Measurements from ENCODE around the gene CAPN5. TPM values are rescaled to one million over a fixed set of nuclear protein-coding genes. Genes with fewer than 3 reads are reported as not detected.

CAPN5 gene
- total RNA-seq, 1 donor from 2014 or later = 7.3 TPM

DNA sequence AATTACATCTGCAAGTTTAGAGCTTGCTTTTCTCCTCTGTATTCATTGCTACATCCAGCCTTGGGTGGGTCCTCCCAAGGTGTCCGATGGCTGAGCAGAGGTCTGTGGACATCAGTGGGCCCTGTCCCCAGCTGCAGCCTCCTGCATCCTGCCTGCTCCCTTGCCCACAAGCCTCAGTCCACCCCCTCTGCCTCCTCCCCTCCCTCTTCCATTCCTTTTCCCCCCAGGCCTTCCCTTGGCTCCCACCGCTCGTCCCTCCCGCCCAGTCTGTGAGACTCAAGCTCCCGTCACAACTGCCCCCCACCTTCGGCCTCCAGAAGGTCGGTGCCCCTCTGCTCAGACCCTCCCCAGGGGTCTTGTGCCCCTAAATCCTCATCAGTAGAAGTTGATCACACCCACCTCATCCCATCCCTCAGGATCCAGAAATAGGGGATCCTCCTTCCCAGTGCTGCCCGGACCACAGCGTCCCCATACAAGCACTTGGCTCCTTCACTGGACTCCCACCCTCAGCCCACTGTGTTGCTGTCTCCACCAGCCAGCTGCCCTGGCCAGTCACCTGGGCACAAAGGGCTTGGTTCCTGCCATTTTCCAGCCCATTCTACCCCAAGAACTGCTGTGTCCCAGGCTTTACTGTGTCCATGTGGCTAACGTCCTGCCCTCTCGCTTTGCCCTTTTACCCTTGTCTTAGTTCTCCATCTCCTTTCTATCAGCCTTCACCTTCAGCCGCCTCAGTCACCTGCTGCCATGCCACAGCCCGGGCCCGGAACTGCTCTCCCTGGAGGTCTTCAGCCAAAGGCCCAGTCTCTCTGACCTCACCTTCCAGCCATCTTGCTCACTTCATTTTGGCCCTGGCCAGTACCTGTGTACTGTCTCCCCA, 33.6 kb downstream of the CAPN5 start:
- H3K4me3 ChIP-seq (ENCODE audit: low read depth, low read length) = no peak overlapping the region
- TF ChIP-seq, protein P1, sequence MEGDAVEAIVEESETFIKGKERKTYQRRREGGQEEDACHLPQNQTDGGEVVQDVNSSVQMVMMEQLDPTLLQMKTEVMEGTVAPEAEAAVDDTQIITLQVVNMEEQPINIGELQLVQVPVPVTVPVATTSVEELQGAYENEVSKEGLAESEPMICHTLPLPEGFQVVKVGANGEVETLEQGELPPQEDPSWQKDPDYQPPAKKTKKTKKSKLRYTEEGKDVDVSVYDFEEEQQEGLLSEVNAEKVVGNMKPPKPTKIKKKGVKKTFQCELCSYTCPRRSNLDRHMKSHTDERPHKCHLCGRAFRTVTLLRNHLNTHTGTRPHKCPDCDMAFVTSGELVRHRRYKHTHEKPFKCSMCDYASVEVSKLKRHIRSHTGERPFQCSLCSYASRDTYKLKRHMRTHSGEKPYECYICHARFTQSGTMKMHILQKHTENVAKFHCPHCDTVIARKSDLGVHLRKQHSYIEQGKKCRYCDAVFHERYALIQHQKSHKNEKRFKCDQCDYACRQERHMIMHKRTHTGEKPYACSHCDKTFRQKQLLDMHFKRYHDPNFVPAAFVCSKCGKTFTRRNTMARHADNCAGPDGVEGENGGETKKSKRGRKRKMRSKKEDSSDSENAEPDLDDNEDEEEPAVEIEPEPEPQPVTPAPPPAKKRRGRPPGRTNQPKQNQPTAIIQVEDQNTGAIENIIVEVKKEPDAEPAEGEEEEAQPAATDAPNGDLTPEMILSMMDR (conservative IDR thresholded peaks at IDR 0.05; ENCODE audit: low read depth, low read length) = no peak
- DNase-seq (ENCODE audit: low read depth) = no peak

DNA sequence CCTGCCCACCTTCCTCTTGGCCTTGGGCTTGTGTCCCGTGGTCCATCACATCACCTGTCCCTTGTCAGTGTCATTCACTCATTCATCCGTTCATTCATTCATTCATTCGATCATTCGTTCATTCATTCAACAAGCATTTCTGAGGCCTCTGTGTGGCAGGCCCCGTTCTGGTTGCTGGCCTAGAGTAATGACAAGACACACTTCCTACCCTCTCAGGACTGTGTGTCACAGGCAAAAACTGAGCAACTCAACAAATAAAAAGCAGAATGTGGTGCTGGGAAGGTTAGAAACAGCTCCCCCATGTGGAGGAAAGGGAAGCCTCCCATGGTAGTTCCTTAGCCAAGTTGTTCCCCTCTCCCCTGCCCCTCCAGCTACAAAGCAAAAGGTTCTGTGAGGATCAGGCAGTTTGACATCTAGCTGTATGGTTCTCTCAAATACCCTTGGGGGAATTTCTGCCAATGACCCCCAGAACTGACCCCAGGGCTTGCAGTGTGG, 34.3 kb downstream of the CAPN5 start:
- TF ChIP-seq, protein P1 (conservative IDR thresholded peaks at IDR 0.05; ENCODE audit: low read depth, low read length) = peak; percentile 71
- H3K4me3 ChIP-seq (ENCODE audit: low read depth, low read length) = no peak overlapping the region
- DNase-seq (ENCODE audit: low read depth) = no peak

DNA sequence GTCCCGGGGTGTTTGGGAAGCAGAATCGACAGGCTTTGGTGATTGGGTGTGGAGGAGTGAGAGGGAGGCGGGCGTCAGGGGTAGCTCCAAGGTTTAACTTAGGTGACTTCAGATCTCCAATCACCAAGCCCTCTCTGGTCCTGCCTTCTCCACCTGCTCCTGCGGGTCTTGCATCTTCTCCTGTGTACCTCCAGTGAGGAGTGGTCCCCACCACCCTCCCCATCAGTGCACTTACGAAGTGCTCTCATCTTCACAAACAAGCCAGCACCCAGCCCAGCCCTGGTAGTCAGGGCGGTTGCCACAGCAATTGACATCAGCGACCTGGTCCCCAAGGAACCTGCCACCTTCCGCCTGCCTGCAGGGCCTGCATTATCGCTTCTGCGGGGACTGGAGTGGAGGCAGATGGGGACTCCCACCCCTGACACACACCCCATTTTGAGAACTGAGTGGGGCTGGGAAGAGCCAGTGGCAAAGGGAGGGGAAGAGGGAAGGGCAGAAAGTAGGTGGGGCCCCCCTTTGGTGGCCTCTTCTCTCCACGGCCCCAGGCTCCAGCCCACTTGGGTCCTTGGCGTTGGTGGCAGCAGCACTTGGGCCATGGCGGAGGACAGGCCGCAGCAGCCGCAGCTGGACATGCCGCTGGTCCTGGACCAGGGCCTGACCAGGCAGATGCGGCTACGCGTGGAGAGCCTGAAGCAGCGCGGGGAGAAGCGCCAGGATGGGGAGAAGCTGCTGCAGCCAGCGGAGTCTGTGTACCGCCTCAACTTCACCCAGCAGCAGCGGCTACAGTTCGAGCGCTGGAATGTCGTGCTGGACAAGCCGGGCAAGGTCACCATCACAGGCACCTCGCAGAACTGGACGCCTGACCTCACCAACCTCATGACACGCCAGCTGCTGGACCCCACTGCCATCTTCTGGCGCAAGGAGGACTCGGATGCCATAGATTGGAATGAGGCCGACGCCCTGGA, 35.8 kb downstream of the CAPN5 start, which contains the start of gene OMP:
Gene OMP (plus strand): TSS at position 595 of the 965 bp plus-strand sequence. CDS start 0 bp downstream, at position 595.
- H3K4me3 ChIP-seq (ENCODE audit: low read depth, low read length) = no peak within 1 kb of the TSS
- TF ChIP-seq, protein P1 (conservative IDR thresholded peaks at IDR 0.05; ENCODE audit: low read depth, low read length) = no peak
- DNase-seq (ENCODE audit: low read depth) = no peak

DNA sequence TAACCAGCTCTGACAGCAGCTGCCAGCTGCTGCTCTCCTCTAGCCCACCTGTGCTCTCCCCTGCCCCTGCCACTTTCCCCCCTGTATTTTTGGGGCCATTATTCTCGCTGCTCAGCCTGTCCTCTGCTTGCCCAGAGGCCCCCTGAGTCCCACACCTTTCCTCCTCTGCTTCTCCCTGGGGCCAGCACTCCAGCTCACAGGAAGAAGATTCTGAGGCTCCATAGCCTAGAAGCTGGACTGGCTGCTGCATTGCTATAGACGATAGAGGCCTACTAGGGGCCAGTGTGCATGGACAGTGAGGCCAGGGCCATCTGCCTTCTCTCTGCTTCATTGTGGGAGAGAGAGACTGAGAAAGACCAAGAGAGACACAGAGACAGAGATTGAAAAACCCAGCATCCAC, 36.5 kb downstream of the CAPN5 start:
- no peak overlapping the region for H3K4me3 ChIP-seq (ENCODE audit: low read depth, low read length)
- TF ChIP-seq, protein P1 (conservative IDR thresholded peaks at IDR 0.05; ENCODE audit: low read depth, low read length) = no peak
- DNase-seq (ENCODE audit: low read depth) = no peak

DNA sequence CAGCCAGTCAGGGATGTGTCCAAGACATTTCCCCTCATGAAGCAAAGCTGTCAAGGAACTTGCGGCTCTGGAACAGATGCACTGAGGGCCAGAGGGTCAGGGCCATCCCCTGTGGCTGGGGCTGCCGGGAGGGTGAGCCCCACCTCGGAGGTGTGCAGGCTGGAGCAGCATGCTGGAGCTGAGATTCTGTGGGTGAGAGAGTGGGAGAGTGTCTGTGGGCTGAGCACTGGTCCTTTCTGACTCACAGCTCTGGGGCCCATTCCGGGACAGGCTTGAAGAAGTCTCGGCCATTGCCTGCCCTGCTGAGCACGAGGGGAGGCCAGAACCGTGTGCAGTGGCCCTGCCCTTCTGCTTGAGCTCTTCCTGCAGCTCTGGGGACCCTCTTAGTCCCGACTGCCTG, 38.0 kb downstream of the CAPN5 start:
- TF ChIP-seq, protein P1 (conservative IDR thresholded peaks at IDR 0.05; ENCODE audit: low read depth, low read length) = no peak
- no peak overlapping the region for H3K4me3 ChIP-seq (ENCODE audit: low read depth, low read length)
- no peak for DNase-seq (ENCODE audit: low read depth)

DNA sequence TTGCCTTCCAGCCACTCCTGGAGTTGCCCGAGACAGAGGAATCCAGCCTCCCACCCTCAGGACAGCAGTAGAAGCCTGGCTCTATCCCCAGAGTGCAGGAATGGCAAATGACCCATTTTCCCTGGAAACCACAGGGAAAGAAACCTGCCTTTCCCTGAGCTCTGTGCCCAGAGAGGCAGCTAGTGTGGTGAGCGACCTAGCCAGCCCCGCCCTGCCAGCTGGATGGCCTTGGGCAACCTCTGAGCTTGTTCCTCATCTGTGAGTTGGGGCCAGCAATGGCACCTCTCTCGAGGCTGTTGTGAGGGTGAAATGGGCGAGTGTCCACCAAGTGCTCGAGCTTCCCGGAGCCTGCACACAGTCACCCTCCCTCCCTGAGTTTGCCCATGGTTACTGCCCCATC, 39.5 kb downstream of the CAPN5 start:
- DNase-seq (ENCODE audit: low read depth) = no peak
- no peak overlapping the region for H3K4me3 ChIP-seq (ENCODE audit: low read depth, low read length)
- TF ChIP-seq, protein P1 (conservative IDR thresholded peaks at IDR 0.05; ENCODE audit: low read depth, low read length) = no peak
